NCI-H2227 (cell line): ENCODE results near the gene INSM2.

Experiments
- DNase-seq: peaks from one replicate; lab custom pipeline; 2025; ENCODE audit not compliant: unreplicated experiment; lab: John Stamatoyannopoulos, UW

The INSM2 gene

GRCh38 chr14:35533357-35534207 lies at the start of gene INSM2:
Gene INSM2, plus strand, starts transcription at chr14:35534164. Its CDS starts 89 bp downstream, at chr14:35534253.
- DNase-seq = peak; percentile 95

GRCh38 chr14:35492569-35493014 lies 41.4 kb upstream of the INSM2 start:
- no peak for DNase-seq

DNA sequence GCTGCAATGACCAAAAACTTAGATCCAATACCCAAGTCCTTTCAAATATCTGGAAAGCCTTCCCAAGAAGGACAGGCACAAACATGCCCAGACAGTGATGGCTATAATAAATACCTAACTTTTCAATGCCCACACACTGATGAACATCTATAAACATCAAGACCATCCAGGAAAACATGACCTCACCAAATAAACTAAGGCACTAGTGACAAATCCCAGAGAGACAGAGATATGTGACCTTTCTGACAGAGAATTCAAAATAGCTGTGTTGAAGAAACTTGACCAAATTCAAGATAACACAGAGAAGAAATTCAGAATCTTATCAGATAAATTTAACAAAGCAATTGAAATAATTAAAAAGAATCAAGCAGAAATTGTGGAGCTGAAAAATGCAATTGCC lies 38.7 kb upstream of the INSM2 start:
- no peak for DNase-seq

DNA sequence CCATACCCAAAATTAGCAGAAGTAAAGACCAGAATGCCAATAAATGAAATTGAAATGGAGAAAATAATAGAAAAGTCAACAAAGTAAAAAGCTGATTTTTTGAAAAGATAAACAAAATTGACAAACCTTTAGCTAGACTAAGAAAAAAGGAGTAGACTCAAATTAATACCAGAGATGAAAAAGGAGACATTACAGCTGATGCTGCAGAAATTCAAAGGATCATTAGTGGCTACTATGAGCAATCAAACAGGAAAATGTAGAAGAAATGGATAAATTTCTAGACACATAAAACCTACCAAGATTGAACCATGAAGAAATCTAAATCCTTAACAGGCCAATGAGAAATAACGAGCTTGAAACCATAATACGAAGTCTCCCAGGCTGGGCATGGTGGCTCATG lies 34.8 kb upstream of the INSM2 start:
- DNase-seq = no peak

GRCh38 chr14:35503646-35504045 lies 30.3 kb upstream of the INSM2 start:
- DNase-seq = no peak

DNA sequence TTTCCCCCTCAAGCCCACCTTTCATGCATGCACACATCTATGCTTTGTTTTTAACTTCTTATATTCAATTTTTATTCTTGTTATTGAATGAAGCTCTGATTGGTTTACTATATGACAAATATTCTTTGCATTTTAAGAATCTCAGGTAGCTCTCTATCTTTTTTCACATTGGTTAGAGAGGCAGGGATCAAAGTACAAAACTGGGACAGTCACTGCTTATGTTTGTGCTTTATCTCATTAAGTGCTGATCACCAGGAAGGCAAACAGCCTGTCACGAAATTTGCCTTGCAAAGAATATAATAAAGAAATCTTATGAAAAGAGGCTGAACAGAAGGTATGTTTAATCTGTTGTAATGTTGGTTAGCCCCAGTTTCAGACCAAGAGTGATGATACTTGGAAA lies 29.7 kb upstream of the INSM2 start:
- no peak for DNase-seq

DNA sequence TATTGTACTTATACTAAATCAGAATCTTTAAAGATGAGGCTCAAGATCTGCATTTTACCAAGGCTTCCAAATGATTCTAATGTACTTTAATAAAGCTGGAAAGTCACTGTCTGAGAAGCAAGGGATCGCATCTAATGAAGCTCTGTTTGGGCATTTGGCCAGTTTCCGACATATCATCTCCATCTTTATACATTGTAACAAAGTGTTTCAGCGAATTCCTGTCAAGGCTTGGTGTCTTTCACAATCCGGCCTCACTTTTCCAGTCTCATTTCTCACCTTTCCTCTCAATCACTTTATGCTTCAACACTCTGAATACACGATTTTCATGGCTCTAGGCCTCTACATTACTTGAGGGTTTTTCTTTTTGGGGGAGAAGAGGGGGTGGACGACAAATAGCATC lies 27.5 kb upstream of the INSM2 start:
- DNase-seq = no peak

- DNase-seq = no peak
These were observed 27.0 kb upstream of the INSM2 start for GRCh38 chr14:35506927-35507326.

DNA sequence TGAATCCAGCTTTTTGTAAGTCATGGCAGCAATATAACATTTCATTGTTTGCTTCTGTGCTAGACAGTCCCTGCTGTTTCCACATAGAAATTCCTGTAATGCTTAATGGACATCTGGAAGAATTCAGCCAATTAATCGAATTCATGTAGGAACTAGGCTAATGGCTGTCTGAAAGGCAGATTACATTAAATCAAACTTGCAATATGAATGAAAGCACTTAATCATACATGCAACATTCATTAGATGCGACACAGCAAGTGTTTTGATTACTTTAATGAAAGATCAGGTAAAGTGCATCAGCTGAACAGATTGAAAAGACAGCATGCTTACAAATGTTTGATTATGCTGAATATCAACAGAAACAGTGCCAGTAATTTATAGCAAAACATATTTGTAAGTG lies 24.1 kb upstream of the INSM2 start:
- no peak for DNase-seq

DNA sequence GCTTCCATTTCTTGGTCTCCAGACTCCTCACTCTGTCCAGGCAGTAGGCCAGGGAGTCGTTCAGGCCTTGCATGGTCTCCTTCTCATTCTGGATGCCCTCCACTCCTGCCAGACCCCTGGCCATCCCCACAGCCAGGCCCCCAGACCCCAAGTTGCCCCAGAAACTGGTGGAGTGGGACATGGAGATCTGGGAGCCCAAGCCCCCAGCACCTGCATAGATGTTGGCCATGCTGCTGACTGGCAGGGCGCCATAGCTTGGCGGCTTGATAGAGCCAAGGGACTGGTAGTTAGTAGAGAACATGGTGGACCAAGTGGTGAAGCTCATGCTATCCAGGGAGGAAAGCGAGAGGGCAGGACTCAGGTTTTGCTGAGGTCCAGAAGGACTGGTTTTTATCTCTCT lies 21.2 kb upstream of the INSM2 start:
- DNase-seq = no peak

- DNase-seq = no peak
These were observed 18.0 kb upstream of the INSM2 start for GRCh38 chr14:35515916-35516315.

DNA sequence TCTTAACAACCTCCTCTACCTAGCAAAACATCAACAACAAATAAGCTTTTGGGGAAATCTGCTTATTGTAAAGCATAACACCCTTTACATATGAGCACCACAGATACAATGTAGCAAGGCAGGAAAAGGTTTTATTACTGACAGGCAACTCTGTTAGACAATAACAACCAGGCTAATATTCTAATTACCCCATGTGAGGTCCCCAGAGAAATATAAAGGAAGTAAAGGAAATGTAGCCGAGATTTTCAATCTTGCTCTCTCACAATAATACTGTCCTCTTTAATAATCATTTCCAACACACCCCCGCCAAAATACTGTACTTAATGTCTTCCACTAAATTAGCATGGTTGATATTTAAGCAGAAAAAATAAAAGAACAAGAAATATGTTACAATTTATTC lies 14.0 kb upstream of the INSM2 start:
- DNase-seq = no peak

DNA sequence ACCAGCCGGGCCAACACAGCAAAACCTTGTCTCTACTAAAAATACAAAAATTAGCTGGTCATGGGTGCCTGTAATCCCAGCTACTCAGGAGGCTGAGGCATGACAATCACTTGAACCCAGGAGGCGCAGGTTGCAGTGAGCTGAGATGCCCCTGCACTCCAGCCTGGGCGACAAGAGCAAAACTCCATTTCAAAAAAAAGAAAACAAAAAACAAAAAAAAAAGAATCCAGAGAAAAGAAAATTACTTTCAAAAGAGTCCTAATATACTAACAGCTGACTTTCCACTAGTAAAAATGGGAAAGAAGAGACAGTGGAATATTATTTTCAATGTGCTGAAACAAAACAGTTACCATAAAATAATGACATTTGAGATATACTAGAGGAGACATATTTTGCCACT lies 8.3 kb upstream of the INSM2 start:
- DNase-seq = no peak

DNA sequence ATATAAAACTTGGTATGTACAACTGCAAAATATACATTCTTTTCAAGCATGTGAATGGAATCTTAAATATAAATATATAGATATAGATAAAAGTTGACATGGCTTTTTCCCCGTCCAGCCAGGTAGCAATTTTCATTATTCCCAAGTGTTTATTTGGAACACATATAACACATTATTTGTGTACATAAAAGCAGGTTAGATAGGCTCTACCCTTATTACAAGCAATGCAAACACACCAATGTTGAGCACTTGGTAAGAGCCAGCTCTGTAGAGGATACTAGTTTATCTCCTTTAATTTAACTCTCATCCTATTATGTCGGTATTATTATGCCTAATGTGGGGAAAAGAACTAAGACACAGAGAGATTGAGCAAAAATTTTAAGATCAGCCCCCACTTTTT lies 7.0 kb upstream of the INSM2 start:
- DNase-seq = no peak

GRCh38 chr14:35531960-35532747 lies 1.8 kb upstream of the INSM2 start:
- DNase-seq = no peak

DNA sequence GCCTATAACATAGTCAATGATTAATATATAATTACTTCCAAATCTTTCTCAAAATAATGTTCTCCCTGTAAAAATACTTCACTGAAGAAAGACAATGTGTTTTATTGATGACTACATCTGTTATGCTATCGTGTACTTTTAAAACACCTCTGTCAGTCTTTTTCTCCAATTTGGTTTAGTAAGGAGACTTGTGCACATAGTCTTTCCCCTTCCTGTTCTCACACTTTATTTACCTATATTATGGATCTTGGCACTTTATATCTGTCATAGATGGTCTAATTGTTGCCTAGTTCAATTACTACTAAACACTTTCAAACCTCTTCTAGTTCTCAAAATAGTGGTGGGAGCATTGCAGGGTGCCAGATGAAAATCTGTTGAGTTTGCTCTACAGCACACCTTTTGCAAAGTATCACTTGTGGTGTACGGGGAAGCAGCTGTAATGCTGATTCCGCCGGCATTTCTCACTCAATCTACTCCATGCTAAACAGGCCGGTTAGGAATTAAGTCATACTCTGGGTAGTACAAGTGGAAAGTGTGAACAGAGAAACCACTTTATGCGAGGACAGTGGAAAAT lies 1.1 kb upstream of the INSM2 start:
- no peak for DNase-seq

- DNase-seq = peak; percentile 66
These were observed 376 bp downstream of the INSM2 start for GRCh38 chr14:35534208-35534872.

DNA sequence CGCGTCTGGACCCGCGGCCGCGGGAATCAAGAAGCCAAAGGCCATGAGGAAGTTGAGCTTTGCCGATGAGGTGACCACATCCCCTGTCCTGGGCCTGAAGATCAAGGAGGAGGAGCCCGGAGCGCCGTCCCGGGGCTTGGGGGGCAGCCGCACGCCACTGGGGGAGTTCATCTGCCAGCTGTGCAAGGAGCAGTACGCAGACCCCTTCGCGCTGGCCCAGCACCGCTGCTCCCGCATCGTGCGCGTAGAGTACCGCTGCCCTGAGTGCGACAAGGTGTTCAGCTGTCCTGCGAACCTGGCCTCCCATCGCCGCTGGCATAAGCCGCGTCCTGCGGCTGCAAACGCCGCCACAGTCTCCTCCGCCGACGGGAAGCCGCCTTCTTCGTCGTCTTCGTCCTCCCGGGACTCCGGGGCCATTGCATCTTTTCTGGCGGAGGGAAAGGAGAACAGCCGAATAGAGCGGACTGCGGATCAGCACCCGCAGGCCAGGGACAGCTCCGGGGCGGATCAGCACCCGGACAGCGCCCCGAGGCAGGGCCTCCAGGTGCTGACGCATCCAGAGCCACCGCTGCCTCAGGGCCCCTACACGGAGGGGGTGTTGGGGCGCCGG lies 1.0 kb downstream of the INSM2 start:
- DNase-seq = peak; percentile 47

DNA sequence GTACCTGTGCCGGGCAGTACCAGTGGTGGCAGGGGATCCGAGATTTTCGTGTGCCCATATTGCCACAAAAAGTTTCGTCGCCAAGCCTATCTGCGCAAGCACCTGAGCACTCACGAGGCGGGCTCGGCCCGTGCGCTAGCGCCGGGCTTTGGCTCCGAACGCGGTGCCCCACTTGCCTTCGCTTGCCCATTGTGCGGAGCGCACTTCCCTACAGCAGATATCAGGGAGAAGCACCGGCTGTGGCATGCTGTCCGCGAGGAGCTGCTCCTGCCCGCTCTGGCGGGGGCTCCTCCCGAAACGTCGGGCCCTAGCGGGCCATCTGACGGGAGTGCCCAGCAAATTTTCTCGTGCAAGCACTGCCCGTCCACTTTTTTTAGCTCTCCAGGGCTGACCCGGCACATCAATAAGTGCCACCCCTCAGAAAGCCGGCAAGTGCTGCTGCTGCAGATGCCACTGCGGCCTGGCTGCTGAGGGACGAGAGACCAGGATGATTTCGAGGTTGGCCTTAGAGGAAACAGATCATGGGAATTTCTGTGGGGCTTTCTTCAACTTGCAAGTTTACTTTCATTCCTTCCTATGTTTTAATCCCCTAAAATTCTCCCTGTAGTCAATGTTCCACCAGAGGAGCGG lies 1.6 kb downstream of the INSM2 start:
- DNase-seq = peak; percentile 41

- no peak for DNase-seq
These were observed 6.0 kb downstream of the INSM2 start for GRCh38 chr14:35539969-35540368.
